HCT116 (cell line): ENCODE results near the gene PMS1.

ENCODE experiments used
- ATF3 ChIP-seq: IDR thresholded peaks from 2 replicates; pipeline ENCODE4 v1.6.1; 2012
- CTCF ChIP-seq, 3 experiments: fragments of 200-600 bp in 1 of 3; sonication (generic) in 1 of 3; IDR thresholded peaks in 2 of 3; conservative IDR thresholded peaks in 1 of 3; 2 replicates each; pipeline ENCODE4 v1.5.1; 2012 to 2017; ENCODE audit warnings: low read depth in 2 of 3, low read length in 2 of 3, antibody characterized with exemption in 1 of 3, borderline replicate concordance in 1 of 3, control low read depth in 1 of 3, mild to moderate bottlenecking in 1 of 3, mixed read lengths in 1 of 3, mixed run types in 1 of 3, moderate library complexity in 1 of 3; ENCODE audit not compliant: insufficient read depth in 1 of 3
- ELF1 ChIP-seq: IDR thresholded peaks from 2 replicates; pipeline ENCODE4 v1.6.1; 2012; ENCODE audit warnings: low read depth, borderline replicate concordance
- EZH2 ChIP-seq: fragments of 200-600 bp; sonication (generic); IDR thresholded peaks from 2 replicates; pipeline ENCODE4 v1.6.1; 2017; ENCODE audit warnings: antibody characterized with exemption, mixed run types
- POLR2A ChIP-seq: IDR thresholded peaks from 2 replicates; pipeline ENCODE4 v1.7.0; 2011; ENCODE audit warnings: borderline replicate concordance; ENCODE audit not compliant: insufficient read depth, insufficient read length; ENCODE audit errors: extremely low read depth
- ZNF274 ChIP-seq: fragments of 200-500 bp; sonication (Bioruptor generic); IDR thresholded peaks from 2 replicates; pipeline ENCODE4 v1.6.1; 2014; ENCODE audit warnings: mild to moderate bottlenecking, low read depth, low read length, inconsistent platforms

DNA sequence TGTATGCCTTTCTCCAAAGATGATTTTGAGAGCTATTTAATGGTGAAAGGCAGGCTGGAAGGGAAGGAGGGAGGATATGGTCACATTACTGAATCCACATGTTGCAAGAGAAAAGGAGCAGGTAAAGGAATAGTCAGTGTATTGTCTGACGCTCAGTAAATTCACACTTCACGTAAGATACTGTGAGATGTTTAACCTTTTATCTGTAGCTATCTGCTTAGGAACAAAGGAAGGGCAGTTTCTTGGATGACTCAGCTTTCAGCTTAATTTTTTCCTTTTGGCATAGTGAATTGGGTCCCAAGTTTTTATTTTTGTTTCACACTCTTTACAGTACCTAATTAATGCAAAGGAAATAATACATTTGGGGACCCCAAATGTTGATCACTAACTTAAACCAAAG lies 96.2 kb downstream of the PMS1 start:
- TF ChIP-seq CTCF (IDR thresholded peaks at IDR 0.05 in 2 of 3, conservative IDR thresholded peaks at IDR 0.05 in 1 of 3; ENCODE audit: borderline replicate concordance in 1 of 3, insufficient read depth in 1 of 3, low read depth in 2 of 3, low read length in 2 of 3) (no peak), EZH2 (no peak), ZNF274 (no peak), ATF3 (no peak), ELF1 (no peak), POLR2A (no peak)
